ENCODE results near the gene SORCS2.

SORCS2 gene

GRCh38 chr4:7710126-7710525 lies 517.8 kb downstream of the SORCS2 start:
- no peak for DNase-seq

DNA sequence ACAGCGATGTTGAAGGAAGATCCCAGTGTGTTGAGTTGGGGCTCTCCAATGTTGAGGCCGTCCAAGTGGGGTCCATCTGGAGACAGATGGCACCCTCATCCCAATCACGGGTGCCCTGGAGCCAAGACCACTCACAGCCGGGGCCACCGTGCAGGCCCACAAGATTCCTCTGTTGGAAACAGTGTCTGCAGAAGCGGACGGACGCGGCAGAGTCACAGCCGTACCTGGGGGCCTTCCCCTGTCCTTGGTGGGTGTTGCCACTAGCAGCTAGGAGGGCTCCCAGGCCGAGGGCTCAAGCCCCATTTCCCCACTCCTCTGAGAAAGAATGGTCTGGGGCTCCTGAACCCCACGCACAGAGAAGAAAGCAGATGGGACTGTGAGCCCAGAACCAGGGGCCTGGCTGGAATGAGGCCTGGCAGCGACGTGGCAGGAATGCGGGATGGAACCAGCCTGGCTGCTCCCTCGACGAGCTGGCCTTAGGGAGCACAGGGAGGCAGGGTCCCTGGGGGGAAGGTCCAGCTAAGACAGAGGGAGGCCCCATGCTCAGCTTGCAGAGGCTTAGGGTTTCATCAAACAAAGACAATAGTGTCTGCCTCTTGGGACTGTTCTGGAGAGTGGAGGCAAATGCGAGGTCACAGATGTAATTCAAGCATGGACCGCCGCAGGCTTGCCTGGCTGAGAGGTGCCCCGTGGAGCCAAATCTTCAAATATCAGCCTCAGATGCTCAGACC lies 518.4 kb downstream of the SORCS2 start:
- DNase-seq: no peak

DNA sequence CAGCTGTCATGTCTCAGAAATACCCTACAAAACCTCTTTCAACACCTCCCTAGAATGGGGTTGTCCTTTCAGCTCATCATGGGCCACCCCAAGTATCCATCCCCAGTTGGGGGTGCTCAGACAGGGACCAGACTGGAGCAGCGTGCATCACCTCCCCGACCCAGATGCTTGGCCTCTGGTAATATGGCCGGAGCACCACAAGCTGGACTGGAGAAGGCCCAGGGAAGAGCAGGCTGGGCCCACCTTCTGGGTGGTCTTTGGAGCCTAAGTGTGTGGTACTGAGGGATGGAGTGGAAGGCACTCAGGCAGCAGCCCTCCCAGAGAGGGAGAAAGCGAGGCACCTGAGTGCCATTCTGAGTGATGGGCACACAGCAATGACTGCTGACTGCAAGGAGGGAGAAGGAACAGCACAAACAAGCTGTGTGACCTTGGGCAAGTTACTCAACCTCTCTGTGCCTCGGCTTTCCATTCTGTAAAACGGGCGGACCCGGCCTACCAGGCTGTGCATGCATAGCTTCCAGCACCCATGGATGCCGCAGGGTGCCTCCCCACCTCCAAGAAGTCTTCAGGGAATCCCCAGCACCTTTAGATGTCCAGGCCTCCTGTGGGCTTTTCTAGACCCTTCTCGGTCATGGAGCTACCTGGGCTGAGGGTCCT lies 519.1 kb downstream of the SORCS2 start:
- DNase-seq: no peak

DNA sequence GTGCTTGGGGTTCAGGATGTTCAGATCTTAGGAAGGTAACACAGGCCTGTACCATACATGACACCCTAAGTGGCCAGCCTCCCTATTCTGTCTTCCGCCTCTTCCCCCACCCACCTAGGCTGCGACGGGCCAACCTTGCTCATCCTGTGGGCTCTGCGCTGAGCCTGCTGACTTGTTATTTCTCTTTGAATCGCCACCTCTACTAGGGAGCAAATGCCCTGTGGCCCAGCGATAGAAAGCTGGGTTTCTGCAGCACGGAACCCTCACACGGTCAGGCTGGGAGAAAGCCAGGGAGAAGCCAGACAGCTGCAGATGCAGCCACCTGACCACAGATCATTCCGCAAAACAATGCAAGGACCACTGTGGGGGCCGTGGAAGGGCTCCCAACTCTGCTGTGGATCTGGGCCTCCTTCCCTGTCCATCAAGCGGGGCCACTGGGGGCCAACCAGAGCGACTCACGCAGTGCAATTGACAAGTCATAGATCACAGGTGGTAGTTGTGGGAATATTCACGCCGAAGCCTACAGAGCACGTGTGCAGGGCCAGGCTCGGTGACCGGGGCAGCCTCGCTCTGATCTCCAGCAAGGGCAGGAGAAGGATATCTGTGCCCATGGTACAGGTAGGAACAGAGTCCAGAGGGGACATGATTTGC lies 519.8 kb downstream of the SORCS2 start:
- DNase-seq: no peak

DNA sequence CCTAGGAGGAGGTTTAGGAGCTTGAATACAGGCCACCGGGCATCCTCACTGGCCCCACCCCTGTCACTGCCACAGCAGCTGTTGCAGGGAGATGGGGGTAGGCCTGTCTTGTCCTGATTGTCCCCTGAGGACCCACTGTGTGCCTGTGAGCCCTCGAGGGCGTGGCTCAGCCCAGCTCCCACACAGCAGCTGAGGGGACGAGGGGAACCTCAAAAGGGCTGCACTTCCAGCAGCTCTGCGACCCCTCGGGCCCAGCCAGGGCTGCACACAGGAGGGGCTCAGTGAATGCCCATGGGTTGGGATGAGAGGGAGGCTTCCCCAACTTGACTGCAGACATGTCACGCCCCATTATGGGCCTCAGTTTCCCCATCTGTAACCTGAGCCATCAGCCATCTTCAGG lies 521.4 kb downstream of the SORCS2 start:
- no peak for DNase-seq

- no peak for DNase-seq
Observed at GRCh38 chr4:7714176-7714575, 521.8 kb downstream of the SORCS2 start.

- no peak for DNase-seq
Observed at GRCh38 chr4:7714738-7715137, 522.4 kb downstream of the SORCS2 start.

GRCh38 chr4:7715271-7716009 lies 523.1 kb downstream of the SORCS2 start:
- no peak for DNase-seq

DNA sequence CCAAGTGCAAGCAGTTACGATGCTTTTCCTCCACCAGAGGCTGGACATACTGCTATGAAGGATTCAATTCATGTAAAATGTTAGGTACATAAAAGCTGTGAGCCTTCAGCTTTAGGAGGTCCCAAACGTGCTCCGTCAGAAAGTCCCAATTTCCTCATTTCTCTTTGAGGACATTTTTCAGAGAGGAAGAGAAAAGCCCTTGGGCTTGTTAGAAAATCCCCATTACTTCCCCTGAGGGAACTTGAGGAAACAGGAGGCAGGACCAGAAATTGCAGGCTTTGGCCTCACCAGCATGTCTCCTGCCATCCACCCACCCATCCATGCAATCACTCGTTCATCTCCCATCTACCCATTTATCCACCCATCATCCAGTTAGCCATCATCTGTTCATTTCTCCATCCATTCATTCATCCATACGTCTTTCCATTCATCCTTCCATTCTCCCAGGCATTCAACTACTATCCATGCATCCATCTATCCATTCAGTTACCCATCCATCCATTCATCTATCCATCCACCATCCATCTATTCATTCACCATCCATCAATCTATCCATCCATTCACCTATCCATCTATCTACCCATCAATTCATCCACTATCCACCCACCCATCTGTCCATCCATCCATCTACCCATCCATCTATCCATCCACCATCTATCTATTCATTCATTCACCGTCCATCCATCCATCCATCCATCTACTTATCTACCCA lies 523.8 kb downstream of the SORCS2 start:
- DNase-seq: no peak

DNA sequence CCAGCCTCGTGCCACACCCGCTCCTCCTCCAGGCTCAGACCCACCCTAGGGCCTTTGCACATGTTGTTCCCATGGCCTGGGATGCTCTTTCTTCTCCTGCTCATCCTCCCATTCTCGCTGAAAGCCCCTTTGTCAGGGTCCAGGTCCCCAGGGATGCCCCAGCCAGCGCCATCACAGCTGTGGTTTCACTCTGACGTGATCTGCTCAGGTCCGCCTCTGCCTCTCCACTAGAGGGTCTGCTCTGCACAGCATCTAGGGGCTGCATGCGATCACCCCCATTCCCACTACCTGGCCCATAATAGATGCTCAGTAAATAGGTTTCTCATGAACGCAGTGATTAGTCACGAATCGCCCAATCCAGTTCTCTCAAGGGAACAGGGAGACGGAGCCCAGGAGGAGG lies 524.8 kb downstream of the SORCS2 start:
- no peak for DNase-seq

GRCh38 chr4:7717946-7718490 lies 525.7 kb downstream of the SORCS2 start:
- no peak for DNase-seq

DNA sequence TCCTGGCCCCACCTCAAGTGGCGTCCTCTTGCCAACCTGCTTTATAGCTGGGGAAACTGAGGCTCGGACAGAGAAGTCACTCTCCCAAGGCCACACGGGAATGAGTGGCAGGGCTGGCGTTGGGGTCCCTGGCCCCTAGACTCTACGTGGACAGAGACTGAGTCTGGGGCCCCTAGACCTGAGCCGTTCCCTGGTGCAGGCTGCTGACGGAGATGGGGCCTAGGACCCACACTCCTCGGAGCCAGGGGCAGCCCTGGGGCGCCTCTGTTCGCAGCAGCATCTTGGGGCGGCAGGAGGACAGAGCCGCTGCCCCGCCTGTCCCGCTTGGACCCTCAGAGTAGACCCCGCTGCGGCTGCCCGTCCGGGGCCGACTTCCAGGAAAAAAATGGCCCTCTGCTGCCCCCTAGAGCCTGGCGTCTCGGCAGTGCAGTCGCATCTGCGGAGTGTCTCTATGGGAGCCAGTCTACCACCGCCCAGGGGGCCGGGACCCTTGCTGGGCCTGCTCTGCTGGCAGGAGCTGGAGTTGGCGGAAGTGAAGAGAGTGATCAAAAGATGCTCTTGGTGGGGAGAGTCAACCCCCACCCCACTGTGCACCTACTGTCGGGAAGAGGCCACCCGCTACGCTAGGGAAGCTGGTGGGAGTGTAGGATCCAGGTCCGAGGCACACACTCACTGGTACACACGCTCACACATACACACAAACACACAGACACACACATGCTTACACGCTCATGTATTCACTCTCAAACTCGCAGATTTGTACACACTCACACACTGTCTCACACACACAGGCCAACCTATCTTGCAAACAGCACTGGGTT lies 527.2 kb downstream of the SORCS2 start:
- DNase-seq: peak; percentile 9

DNA sequence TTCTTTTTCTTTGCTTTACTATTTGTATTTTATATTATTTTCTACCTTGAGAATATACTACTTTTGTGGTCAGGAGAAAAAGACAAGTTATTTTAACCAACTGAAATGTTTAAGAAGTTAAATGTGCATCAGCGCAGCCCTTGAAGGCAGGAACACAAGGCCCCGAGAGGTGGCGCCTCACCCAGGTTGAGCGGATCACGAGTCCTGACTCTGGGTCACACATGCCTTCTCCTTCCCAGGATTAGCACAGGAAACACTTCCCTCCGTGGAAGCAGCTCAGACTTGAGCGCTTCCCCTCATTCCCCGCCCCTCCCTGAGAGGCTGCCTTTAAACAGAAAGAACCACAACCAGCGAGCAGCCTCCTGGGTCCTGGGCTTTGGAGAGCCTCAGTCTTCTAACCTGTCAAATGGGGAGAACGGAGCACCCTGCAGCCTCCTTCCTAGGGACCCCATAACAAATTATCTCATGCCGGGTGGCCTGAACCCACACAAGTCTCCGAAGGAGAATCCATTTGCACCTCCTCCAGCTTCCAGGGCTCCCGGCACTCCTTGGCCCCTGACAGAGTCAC lies 529.7 kb downstream of the SORCS2 start:
- DNase-seq: no peak

GRCh38 chr4:7722766-7723387 lies 530.5 kb downstream of the SORCS2 start:
- DNase-seq: no peak

GRCh38 chr4:7723625-7724024 lies 531.3 kb downstream of the SORCS2 start:
- DNase-seq: no peak

- DNase-seq: no peak
Observed at GRCh38 chr4:7725951-7726350, 533.6 kb downstream of the SORCS2 start.

DNA sequence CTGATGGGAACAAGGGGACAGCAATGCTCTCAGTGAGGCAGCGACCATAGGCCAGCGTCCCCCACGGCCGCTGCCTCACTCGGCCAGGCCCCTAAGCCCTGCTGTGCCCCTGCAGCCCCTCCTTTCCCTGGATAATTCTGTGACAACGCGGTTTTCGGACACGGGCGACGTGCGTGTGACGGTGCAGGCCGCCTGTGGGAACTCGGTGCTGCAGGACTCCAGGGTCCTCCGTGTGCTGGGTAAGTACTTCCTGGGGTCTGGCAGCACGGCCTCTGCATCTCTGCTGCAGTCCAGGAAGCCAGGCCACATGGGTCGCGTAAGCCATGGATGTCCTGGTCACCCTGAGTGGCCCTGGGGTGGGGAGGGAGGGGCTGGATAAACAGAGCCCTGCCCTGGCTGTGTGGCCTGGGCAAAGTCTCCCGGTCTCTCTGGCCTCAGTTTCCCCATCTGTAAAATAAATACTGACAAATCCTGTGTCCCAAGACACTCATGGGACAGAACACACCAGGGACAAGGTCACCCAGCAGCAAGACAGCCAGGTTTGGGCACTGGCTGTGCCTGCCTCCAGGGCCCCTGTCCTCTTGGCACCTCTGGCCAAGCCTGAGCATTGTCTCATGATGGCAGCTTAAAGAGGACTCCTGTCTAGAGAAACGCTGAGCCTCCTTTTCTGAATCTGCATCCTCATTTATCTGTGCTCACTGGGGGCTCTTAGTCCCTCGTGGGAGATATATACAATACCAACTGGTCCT lies 534.5 kb downstream of the SORCS2 start:
- DNase-seq: no peak

DNA sequence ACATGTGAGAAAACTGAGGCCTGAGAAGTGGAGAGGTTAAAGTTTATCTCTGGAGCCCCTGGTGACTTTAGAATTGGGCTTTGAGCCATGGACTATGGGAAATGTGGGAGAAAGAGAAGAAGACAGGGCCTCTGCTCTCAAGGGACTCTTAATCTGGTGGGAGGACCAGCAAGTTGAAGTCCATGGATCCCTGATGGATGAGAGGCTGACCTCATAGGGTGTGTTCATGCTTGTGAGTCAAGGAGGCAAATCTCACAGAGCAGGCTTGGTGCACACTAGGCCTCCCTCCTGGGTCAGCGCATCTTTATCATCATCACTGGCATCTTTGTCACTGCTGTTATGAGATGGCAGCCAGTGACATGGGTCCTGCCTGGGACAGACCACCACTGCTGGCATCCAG lies 535.4 kb downstream of the SORCS2 start:
- DNase-seq: no peak

DNA sequence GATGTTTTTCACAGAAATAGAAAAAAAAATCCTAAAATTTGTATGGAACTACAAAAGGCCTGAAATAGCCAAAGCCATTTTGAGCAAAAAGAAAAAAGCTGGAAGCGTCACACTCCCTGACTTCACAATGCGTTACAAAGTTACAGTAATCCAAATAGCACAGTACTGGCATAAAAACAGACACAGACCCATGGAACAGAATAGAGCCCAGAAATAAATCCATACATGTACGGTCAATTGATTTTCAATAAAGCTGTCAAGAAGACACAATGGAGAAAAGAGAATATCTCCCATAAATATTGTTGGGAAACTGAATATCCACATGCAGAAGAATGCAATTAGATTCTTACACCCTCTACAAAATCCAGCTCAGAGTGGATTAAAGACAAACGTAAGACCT lies 539.1 kb downstream of the SORCS2 start:
- DNase-seq: no peak

DNA sequence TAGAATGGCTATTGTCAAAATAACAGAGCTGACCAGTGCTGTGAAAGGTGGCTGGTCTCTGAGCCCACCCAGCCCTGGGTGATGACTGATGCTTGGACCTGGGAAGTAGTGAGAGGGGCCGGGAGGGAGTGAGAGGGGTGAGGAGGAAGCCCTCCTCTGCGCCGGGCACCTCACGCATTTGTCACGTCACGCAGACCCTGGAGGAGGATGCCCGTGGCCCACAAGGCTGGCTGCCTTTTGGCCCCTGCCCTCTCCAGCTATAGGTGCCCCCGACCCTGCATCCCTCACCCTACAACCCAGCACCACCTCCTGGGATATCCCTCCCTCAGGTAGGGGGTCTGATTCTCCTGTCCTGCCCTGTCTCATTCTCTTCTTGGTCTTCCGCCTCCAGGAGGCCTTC lies 539.9 kb downstream of the SORCS2 start:
- DNase-seq: no peak

All from NCI-H1694 treated with DMSO at 0.1 percent for 48 hours (cell line).